Hepatocyte (in vitro differentiated cells): Measurements from ENCODE around the gene LRRIQ1. TPM values are rescaled to one million over a fixed set of nuclear protein-coding genes. Genes with fewer than 3 reads are reported as not detected.

ENCODE experiments used
- DNase-seq: peaks from one replicate; pipeline ENCODE4 v3.0.0-alpha.2; 2016; ENCODE audit warnings: low spot score
- H2AFZ ChIP-seq: fragments of 200-600 bp; sonication (generic); 2 replicates; pipeline ENCODE4 v1.6.0; 2016; ENCODE audit warnings: antibody characterized with exemption, mild to moderate bottlenecking
- H3K27ac ChIP-seq: fragments of 200-600 bp; sonication (generic); 2 replicates; pipeline ENCODE4 v1.5.1; 2016; ENCODE audit warnings: mild to moderate bottlenecking
- H3K27me3 ChIP-seq: fragments of 200-600 bp; sonication (generic); 2 replicates; pipeline ENCODE4 v1.6.1; 2016
- H3K36me3 ChIP-seq: fragments of 200-600 bp; sonication (generic); replicated peaks from 2 replicates; pipeline ENCODE4 v1.5.1; 2016; ENCODE audit warnings: low read depth; ENCODE audit not compliant: insufficient read depth
- H3K4me1 ChIP-seq: fragments of 200-600 bp; sonication (generic); 2 replicates; pipeline ENCODE4 v1.5.1; 2016; ENCODE audit warnings: mild to moderate bottlenecking, moderate library complexity; ENCODE audit not compliant: insufficient read depth
- H3K4me2 ChIP-seq: fragments of 200-600 bp; sonication (generic); 2 replicates; pipeline ENCODE4 v1.6.0; 2016
- H3K4me3 ChIP-seq: fragments of 200-600 bp; sonication (generic); 2 replicates; pipeline ENCODE4 v1.5.1; 2016; ENCODE audit warnings: mild to moderate bottlenecking
- H3K79me2 ChIP-seq: fragments of 200-600 bp; sonication (generic); 2 replicates; pipeline ENCODE4 v1.6.0; 2017; ENCODE audit warnings: mild to moderate bottlenecking
- H3K9me2 ChIP-seq: fragments of 200-600 bp; sonication (generic); replicated peaks from 2 replicates; pipeline ENCODE4 v1.6.0; 2017; ENCODE audit warnings: mild to moderate bottlenecking; ENCODE audit not compliant: insufficient read depth
- H3K9me3 ChIP-seq: fragments of 200-600 bp; sonication (generic); 2 replicates; pipeline ENCODE4 v1.5.1; 2016; ENCODE audit warnings: low read depth, mild to moderate bottlenecking
- H4K20me1 ChIP-seq: fragments of 200-600 bp; sonication (generic); 2 replicates; pipeline ENCODE4 v1.6.0; 2016; ENCODE audit warnings: mild to moderate bottlenecking; ENCODE audit not compliant: insufficient read depth, poor library complexity, severe bottlenecking
- EZH2 ChIP-seq: fragments of 200-600 bp; sonication (generic); IDR thresholded peaks from 2 replicates; pipeline ENCODE4 v1.6.1; 2016; ENCODE audit warnings: antibody characterized with exemption, mild to moderate bottlenecking, borderline replicate concordance
- EZH2phosphoT487 ChIP-seq: fragments of 200-600 bp; sonication (generic); IDR thresholded peaks from one replicate; pipeline ENCODE4 v1.6.1; 2018; ENCODE audit warnings: antibody characterized with exemption, mild to moderate bottlenecking, low read depth, moderate library complexity; ENCODE audit not compliant: unreplicated experiment, severe bottlenecking
- WGBS: methylation state at CpG from one replicate; pipeline ENCODE4 v1.1.6; 2016; ENCODE audit warnings: low lambda C conversion rate; ENCODE audit errors: missing lambda C conversion rate; 5-methylcytosine and 5-hydroxymethylcytosine counted together
- polyA plus RNA-seq: library from polyadenylated mRNA; unstranded; fragments of >200 nt; fragmentation: Nextera tagmentation; extraction: Ambion mirVana; gene quantifications from 2 replicates; pipeline ENCODE4 v1.2.1, GENCODE V29; 2016
- total RNA-seq: library from RNA; depleted of rRNA; stranded (reverse); fragments of >200 nt; gene quantifications from 2 replicates; pipeline ENCODE4 v1.2.3, GENCODE V29; 2014
- TF ChIP-seq, protein P1 (sequence below): fragments of 200-600 bp; sonication (generic); IDR thresholded peaks from 2 replicates; pipeline ENCODE4 v1.5.1; 2016; ENCODE audit warnings: antibody characterized with exemption, mild to moderate bottlenecking; ENCODE audit not compliant: poor library complexity

Gene LRRIQ1
- total and polyA plus RNA-seq, 2 experiments from 2014 or later = 0.07 to 0.13 TPM

DNA sequence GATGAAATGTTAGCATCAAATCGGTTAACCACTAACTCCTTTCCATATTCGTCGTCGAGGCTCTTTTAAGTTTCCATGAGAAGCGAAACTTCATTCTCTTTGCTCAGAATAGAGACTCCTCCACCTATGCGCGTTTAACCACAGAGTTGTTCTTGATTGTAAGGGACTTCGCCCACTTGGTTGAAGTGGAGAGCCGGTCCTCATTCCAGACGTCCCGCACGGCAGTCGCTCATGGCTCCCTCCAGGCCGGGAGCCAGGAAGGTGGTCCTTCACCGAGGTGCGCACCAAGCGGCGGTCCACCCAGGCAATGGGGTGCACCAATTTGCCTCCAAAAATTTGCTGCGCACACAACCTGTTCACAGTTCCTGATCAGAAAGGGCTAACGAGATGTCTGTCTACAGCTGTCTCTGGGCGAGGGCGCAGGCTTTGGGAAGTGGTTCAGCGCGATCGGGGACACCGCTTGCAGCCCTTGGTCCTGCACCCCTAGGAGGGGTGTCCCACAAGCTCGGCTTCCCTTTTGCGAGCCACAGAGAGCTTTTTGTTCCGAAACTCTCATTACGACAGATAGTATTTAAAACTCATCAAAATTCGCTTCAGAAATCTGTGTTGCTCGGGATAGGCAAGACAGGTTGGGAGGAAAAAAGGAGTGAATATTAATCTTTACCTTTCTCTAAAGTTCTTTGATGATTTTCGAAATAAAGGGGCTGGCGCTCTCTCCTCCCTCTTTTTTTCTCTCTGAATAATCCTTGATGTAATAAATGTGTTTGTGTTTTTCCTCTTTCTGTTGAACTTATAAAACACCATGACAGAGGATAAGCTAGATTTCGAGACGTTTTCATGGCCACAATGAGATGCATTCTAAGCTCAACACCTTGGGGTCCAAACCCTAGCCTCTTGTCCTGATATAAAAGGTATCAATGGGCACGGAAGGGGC is 237.5 kb downstream of the LRRIQ1 start:
- no peak overlapping the region for H3K27ac ChIP-seq
- no peaks in the 10 kb centered on the region for H3K4me1 ChIP-seq
- H2AFZ ChIP-seq = no peak overlapping the region
- H3K4me2 ChIP-seq = peak overlapping the region; percentile 63
- WGBS = 59% methylated on average over 36 of the region's 37 CpGs
- no peaks in the 10 kb centered on the region for H4K20me1 ChIP-seq
- no peaks in the 10 kb centered on the region for H3K9me2 ChIP-seq
- peak; percentile 2 for DNase-seq
- H3K36me3 ChIP-seq = no peaks in the 10 kb centered on the region
- TF ChIP-seq EZH2 = peak; percentile 10
- TF ChIP-seq EZH2phosphoT487 = no peak
- H3K27me3 ChIP-seq = peaks cover 39% of the 10 kb centered on the region
- H3K4me3 ChIP-seq = no peak overlapping the region
- H3K9me3 ChIP-seq = no peaks in the 10 kb centered on the region
- no peaks in the 10 kb centered on the region for H3K79me2 ChIP-seq

DNA sequence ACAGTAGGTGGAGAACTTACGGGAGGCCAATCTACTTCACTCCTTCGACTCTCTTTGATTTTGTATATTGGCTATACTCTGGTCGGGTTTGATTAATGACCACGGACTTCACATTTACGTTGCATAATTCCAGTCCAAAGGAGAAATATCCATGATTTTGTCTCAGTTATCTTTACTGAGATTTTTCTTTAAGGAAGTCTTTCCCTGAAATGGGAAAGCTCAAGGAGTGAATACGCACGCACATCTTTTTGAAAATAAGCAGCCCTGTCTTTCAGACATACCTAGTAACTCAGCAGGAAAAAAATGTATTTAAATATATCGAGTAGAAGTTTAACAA is 238.1 kb downstream of the LRRIQ1 start:
- Histone ChIP-seq H3K27ac (no peak overlapping the region), H3K9me2 (no peaks in the 10 kb centered on the region), H3K4me3 (no peak overlapping the region), H3K27me3 (peaks cover 40% of the 10 kb centered on the region), H3K4me1 (no peaks in the 10 kb centered on the region), H3K9me3 (no peaks in the 10 kb centered on the region), H4K20me1 (no peaks in the 10 kb centered on the region), H3K36me3 (no peaks in the 10 kb centered on the region), H3K4me2 (no peak overlapping the region), H2AFZ (no peak overlapping the region), H3K79me2 (no peaks in the 10 kb centered on the region)
- DNase-seq = no peak
- TF ChIP-seq EZH2phosphoT487 = no peak
- TF ChIP-seq, protein P1, sequence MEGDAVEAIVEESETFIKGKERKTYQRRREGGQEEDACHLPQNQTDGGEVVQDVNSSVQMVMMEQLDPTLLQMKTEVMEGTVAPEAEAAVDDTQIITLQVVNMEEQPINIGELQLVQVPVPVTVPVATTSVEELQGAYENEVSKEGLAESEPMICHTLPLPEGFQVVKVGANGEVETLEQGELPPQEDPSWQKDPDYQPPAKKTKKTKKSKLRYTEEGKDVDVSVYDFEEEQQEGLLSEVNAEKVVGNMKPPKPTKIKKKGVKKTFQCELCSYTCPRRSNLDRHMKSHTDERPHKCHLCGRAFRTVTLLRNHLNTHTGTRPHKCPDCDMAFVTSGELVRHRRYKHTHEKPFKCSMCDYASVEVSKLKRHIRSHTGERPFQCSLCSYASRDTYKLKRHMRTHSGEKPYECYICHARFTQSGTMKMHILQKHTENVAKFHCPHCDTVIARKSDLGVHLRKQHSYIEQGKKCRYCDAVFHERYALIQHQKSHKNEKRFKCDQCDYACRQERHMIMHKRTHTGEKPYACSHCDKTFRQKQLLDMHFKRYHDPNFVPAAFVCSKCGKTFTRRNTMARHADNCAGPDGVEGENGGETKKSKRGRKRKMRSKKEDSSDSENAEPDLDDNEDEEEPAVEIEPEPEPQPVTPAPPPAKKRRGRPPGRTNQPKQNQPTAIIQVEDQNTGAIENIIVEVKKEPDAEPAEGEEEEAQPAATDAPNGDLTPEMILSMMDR = no peak
- TF ChIP-seq EZH2 = no peak
- 77% methylated on average over 8 of the region's 8 CpGs for WGBS

DNA sequence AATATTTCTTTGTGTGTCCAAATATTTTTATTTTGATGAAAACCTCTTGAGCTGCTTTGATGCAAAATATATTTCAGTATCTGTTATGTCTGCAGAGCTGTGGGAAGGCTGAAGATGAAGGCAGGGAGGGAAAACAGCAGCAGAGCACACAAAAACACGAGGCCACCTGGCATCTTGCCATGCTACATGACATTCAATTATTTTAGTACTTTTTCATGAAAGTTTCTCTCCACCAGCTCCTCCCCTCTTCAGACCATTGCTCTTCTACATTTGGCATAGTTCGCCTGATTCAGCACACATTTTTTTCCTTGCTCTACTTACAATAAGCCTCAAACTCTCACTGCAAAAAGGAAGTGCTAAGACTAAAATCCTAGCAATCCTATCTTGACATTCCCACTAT is 239.2 kb downstream of the LRRIQ1 start:
- DNase-seq = peak; percentile 16
- Histone ChIP-seq H3K9me2 (no peaks in the 10 kb centered on the region), H3K27me3 (peaks cover 40% of the 10 kb centered on the region), H3K4me1 (no peaks in the 10 kb centered on the region), H3K4me2 (no peak overlapping the region), H3K27ac (no peak overlapping the region), H2AFZ (no peak overlapping the region), H3K9me3 (no peaks in the 10 kb centered on the region), H4K20me1 (no peaks in the 10 kb centered on the region), H3K4me3 (no peak overlapping the region), H3K79me2 (no peaks in the 10 kb centered on the region), H3K36me3 (no peaks in the 10 kb centered on the region)
- TF ChIP-seq EZH2 = no peak
- TF ChIP-seq, protein P1 = no peak
- no peak for TF ChIP-seq EZH2phosphoT487
- 62% methylated on average over 2 of the region's 2 CpGs for WGBS

DNA sequence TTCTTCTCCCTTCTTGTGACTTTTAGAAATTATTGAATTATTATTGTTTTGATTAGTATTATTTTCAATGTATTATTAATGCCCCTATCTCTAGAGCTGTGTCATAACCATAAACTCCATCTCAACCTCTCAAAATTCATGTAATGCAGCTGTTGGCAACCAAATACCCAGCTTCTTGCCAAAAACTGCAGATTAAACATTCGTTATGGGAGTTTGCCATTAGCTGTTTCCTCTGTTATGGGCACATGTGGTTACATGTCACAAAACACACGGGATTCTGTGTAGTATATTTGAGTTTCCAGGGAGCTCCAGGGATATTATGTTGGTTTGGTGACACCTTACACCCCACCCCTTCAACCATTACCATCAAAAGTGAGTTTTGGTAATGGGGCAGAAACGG is 241.0 kb downstream of the LRRIQ1 start:
- DNase-seq = no peak
- no peak overlapping the region for H3K4me3 ChIP-seq
- WGBS = 70% methylated on average over 3 of the region's 3 CpGs
- no peaks in the 10 kb centered on the region for H4K20me1 ChIP-seq
- no peak overlapping the region for H3K4me2 ChIP-seq
- H3K27me3 ChIP-seq = peaks cover 40% of the 10 kb centered on the region
- no peak for TF ChIP-seq EZH2phosphoT487
- no peak overlapping the region for H2AFZ ChIP-seq
- H3K4me1 ChIP-seq = no peaks in the 10 kb centered on the region
- no peaks in the 10 kb centered on the region for H3K9me3 ChIP-seq
- H3K36me3 ChIP-seq = no peaks in the 10 kb centered on the region
- H3K9me2 ChIP-seq = no peaks in the 10 kb centered on the region
- H3K27ac ChIP-seq = no peak overlapping the region
- peaks cover 2% of the 10 kb centered on the region for H3K79me2 ChIP-seq
